ENCODE measurements around the gene TMEM119.
"Not testable (repeated sequence)": the region's sequence is repeated elsewhere in the genome, so short reads cannot be mapped to it uniquely, and the experiment has no call there.

The TMEM119 gene

GRCh38 chr12:108592033-108592909 lies 5.6 kb downstream of the TMEM119 start:
- Histone ChIP-seq H3K9ac (ENCODE audit: low read length) (no peak overlapping the region), H3K27ac (ENCODE audit: low read depth, low read length) (no peak overlapping the region), H3K4me3 (ENCODE audit: low read depth in 1 of 2, low read length in 2 of 2) (no peak overlapping the region), H3K27me3 (ENCODE audit: control insufficient read depth in 1 of 2, insufficient read depth in 2 of 2, low read length in 2 of 2) (peaks cover 0 to 3% of the 10 kb centered on the region in 2 donors), H3K36me3 (ENCODE audit: insufficient read depth, low read length) (no peaks in the 10 kb centered on the region), H3K9me3 (ENCODE audit: low read length) (no peaks in the 10 kb centered on the region), H3K4me1 (ENCODE audit: insufficient read depth, low read length) (no peaks in the 10 kb centered on the region)

- no peaks in the 10 kb centered on the region for H3K36me3 ChIP-seq (ENCODE audit: insufficient read depth, low read length)
- H3K27ac ChIP-seq (ENCODE audit: low read depth, low read length) = no peak overlapping the region
- no peaks in the 10 kb centered on the region for H3K27me3 ChIP-seq (ENCODE audit: control insufficient read depth in 1 of 2, insufficient read depth in 2 of 2, low read length in 2 of 2)
- H3K9ac ChIP-seq (ENCODE audit: low read length) = no peak overlapping the region
- H3K9me3 ChIP-seq (ENCODE audit: low read length) = no peaks in the 10 kb centered on the region
- H3K4me3 ChIP-seq (ENCODE audit: low read depth in 1 of 2, low read length in 2 of 2) = no peak overlapping the region
- no peaks in the 10 kb centered on the region for H3K4me1 ChIP-seq (ENCODE audit: insufficient read depth, low read length)
Observed at GRCh38 chr12:108591267-108591980, 6.5 kb downstream of the TMEM119 start.

GRCh38 chr12:108590463-108590862 lies 7.4 kb downstream of the TMEM119 start:
- not testable (repeated sequence) for H3K9ac ChIP-seq (ENCODE audit: low read length); H3K9me3 ChIP-seq (ENCODE audit: low read length)

GRCh38 chr12:108589840-108590229 lies 8.0 kb downstream of the TMEM119 start:
- no peak overlapping the region for H3K4me3 ChIP-seq (ENCODE audit: low read depth in 1 of 2, low read length in 2 of 2)
- H3K9ac ChIP-seq (ENCODE audit: low read length) = no peak overlapping the region
- no peak overlapping the region for H3K27ac ChIP-seq (ENCODE audit: low read depth, low read length)
- H3K27me3 ChIP-seq (ENCODE audit: control insufficient read depth in 1 of 2, insufficient read depth in 2 of 2, low read length in 2 of 2) = no peaks in the 10 kb centered on the region
- H3K36me3 ChIP-seq (ENCODE audit: insufficient read depth, low read length) = no peaks in the 10 kb centered on the region
- H3K9me3 ChIP-seq (ENCODE audit: low read length) = no peaks in the 10 kb centered on the region
- no peaks in the 10 kb centered on the region for H3K4me1 ChIP-seq (ENCODE audit: insufficient read depth, low read length)

More at GRCh38 chr12:108590463-108590862, 7.4 kb downstream of the TMEM119 start:
- not testable (repeated sequence) for H3K27me3 ChIP-seq (ENCODE audit: control insufficient read depth in 1 of 2, insufficient read depth in 2 of 2, low read length in 2 of 2); H3K27ac ChIP-seq (ENCODE audit: low read depth, low read length); H3K4me3 ChIP-seq (ENCODE audit: low read depth in 1 of 2, low read length in 2 of 2); H3K4me1 ChIP-seq (ENCODE audit: insufficient read depth, low read length); H3K36me3 ChIP-seq (ENCODE audit: insufficient read depth, low read length)

- Histone ChIP-seq H3K27ac (ENCODE audit: low read depth, low read length) (no peak overlapping the region), H3K4me1 (ENCODE audit: insufficient read depth, low read length) (no peaks in the 10 kb centered on the region), H3K9ac (ENCODE audit: low read length) (no peak overlapping the region), H3K36me3 (ENCODE audit: insufficient read depth, low read length) (no peaks in the 10 kb centered on the region), H3K9me3 (ENCODE audit: low read length) (no peaks in the 10 kb centered on the region), H3K4me3 (ENCODE audit: low read depth in 1 of 2, low read length in 2 of 2) (no peak overlapping the region), H3K27me3 (ENCODE audit: control insufficient read depth in 1 of 2, insufficient read depth in 2 of 2, low read length in 2 of 2) (no peaks in the 10 kb centered on the region)
Observed at GRCh38 chr12:108589028-108589839, 8.7 kb downstream of the TMEM119 start.

- Histone ChIP-seq H3K4me1 (ENCODE audit: insufficient read depth, low read length) (no peaks in the 10 kb centered on the region), H3K4me3 (ENCODE audit: low read depth in 1 of 2, low read length in 2 of 2) (no peak overlapping the region), H3K9me3 (ENCODE audit: low read length) (no peaks in the 10 kb centered on the region), H3K36me3 (ENCODE audit: insufficient read depth, low read length) (no peaks in the 10 kb centered on the region), H3K27me3 (ENCODE audit: control insufficient read depth in 1 of 2, insufficient read depth in 2 of 2, low read length in 2 of 2) (no peaks in the 10 kb centered on the region), H3K9ac (ENCODE audit: low read length) (no peak overlapping the region), H3K27ac (ENCODE audit: low read depth, low read length) (no peak overlapping the region)
Observed at GRCh38 chr12:108587826-108588225, 10.1 kb downstream of the TMEM119 start.

- no peak overlapping the region for H3K4me3 ChIP-seq (ENCODE audit: low read depth in 1 of 2, low read length in 2 of 2)
- no peaks in the 10 kb centered on the region for H3K4me1 ChIP-seq (ENCODE audit: insufficient read depth, low read length)
- no peaks in the 10 kb centered on the region for H3K36me3 ChIP-seq (ENCODE audit: insufficient read depth, low read length)
- H3K27ac ChIP-seq (ENCODE audit: low read depth, low read length) = no peak overlapping the region
- no peaks in the 10 kb centered on the region for H3K9me3 ChIP-seq (ENCODE audit: low read length)
- H3K27me3 ChIP-seq (ENCODE audit: control insufficient read depth in 1 of 2, insufficient read depth in 2 of 2, low read length in 2 of 2) = no peaks in the 10 kb centered on the region
- H3K9ac ChIP-seq (ENCODE audit: low read length) = no peak overlapping the region
Observed at GRCh38 chr12:108586306-108586705, 11.6 kb downstream of the TMEM119 start.

- Histone ChIP-seq H3K4me3 (ENCODE audit: low read depth in 1 of 2, low read length in 2 of 2) (no peak overlapping the region), H3K27ac (ENCODE audit: low read depth, low read length) (no peak overlapping the region), H3K9me3 (ENCODE audit: low read length) (no peaks in the 10 kb centered on the region), H3K27me3 (ENCODE audit: control insufficient read depth in 1 of 2, insufficient read depth in 2 of 2, low read length in 2 of 2) (no peaks in the 10 kb centered on the region), H3K36me3 (ENCODE audit: insufficient read depth, low read length) (no peaks in the 10 kb centered on the region), H3K9ac (ENCODE audit: low read length) (no peak overlapping the region), H3K4me1 (ENCODE audit: insufficient read depth, low read length) (no peaks in the 10 kb centered on the region)
Observed at GRCh38 chr12:108585864-108586263, 12.0 kb downstream of the TMEM119 start.

GRCh38 chr12:108584456-108585065 lies 13.3 kb downstream of the TMEM119 start:
- H3K27me3 ChIP-seq (ENCODE audit: control insufficient read depth in 1 of 2, insufficient read depth in 2 of 2, low read length in 2 of 2) = no peaks in the 10 kb centered on the region
- no peak overlapping the region for H3K27ac ChIP-seq (ENCODE audit: low read depth, low read length)
- no peaks in the 10 kb centered on the region for H3K4me1 ChIP-seq (ENCODE audit: insufficient read depth, low read length)
- H3K9me3 ChIP-seq (ENCODE audit: low read length) = no peaks in the 10 kb centered on the region
- no peak overlapping the region for H3K9ac ChIP-seq (ENCODE audit: low read length)
- no peaks in the 10 kb centered on the region for H3K36me3 ChIP-seq (ENCODE audit: insufficient read depth, low read length)
- no peak overlapping the region for H3K4me3 ChIP-seq (ENCODE audit: low read depth in 1 of 2, low read length in 2 of 2)

GRCh38 chr12:108583991-108584390 lies 13.9 kb downstream of the TMEM119 start:
- Histone ChIP-seq H3K36me3 (ENCODE audit: insufficient read depth, low read length) (no peaks in the 10 kb centered on the region), H3K27ac (ENCODE audit: low read depth, low read length) (no peak overlapping the region), H3K9me3 (ENCODE audit: low read length) (no peaks in the 10 kb centered on the region), H3K9ac (ENCODE audit: low read length) (no peak overlapping the region), H3K4me3 (ENCODE audit: low read depth in 1 of 2, low read length in 2 of 2) (no peak overlapping the region), H3K4me1 (ENCODE audit: insufficient read depth, low read length) (no peaks in the 10 kb centered on the region), H3K27me3 (ENCODE audit: control insufficient read depth in 1 of 2, insufficient read depth in 2 of 2, low read length in 2 of 2) (no peaks in the 10 kb centered on the region)
